Measurements from ENCODE around the gene LRIT3.

Gene LRIT3

DNA sequence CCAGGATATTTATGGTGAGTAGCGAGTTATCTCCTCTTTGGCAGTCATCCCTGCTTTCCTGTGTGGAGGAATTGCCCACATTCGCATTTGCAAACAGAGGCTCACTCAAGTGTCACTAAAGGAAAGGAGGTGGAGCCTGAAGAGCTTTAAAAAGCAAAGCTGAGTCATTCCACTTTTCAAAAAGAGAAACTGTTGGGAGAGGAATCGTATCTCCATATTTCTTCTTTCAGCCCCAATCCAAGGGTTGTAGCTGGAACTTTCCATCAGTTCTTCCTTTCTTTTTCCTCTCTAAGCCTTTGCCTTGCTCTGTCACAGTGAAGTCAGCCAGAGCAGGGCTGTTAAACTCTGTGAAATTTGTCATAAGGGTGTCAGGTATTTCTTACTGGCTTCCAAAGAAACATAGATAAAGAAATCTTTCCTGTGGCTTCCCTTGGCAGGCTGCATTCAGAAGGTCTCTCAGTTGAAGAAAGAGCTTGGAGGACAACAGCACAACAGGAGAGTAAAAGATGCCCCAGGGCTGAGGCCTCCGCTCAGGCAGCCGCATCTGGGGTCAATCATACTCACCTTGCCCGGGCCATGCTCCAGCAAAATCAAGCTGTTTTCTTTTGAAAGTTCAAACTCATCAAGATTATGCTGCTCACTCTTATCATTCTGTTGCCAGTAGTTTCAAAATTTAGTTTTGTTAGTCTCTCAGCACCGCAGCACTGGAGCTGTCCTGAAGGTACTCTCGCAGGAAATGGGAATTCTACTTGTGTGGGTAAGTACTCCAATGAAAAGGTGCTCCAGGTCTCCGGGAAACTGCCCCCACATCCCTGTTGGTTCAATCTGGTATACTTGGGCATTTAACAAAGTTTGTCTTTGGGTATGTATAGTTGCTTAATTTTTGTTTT, 65.0 kb downstream of the LRIT3 start, which contains the start of gene EGF:
Gene EGF (plus strand): TSS at position 178 of the 890 bp plus-strand sequence. CDS start 453 bp downstream, at position 631.
- no peak for DNase-seq

DNA sequence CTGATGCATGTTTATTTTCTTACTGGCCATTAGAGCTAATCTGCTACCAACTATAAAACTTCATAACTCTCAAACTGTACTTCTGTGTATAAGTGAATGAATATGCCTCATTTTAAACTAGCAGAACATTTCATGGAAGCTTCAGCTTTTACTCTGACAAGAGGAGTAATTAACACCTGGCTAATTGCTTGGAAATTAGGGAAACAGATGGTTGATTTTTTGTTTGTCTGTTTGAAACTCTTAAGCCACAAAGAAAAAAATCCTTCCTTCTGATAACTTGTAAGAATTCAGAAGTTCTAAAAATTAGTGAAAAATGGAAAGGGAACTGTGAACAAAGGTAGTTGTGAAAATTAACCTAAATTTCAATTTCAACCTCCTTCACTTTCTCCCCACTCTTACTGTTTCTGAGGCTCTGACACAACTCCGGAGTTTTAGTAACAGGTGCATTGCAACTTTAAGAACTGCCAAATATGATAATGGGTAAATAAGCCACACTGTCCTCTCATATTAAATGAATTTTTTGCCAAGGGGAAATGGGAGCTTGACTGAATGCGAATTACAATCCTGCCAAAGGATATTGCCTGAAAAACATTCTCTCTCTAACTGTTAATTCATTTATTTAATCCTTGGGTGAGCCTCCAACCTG, 65.8 kb downstream of the LRIT3 start:
- DNase-seq = no peak

DNA sequence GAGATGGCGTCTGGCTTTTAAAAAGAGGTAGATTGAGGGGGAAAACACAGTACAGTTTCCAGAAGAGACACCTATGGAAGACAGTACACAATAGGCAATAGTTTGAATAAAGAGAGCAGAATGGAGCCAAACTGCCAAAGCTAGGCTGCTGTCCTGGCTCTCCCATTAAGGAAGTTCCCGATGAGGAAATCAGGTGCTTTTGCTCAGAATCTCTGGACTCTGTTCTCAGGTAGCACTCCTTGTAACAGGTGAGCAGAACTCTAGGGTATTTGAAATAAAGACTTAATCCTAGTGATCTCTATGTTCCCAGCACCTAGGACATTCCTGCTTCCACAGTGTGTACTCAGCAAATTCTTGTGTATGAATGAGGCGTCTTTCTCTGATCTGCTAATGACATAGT, 66.4 kb downstream of the LRIT3 start:
- DNase-seq = no peak

DNA sequence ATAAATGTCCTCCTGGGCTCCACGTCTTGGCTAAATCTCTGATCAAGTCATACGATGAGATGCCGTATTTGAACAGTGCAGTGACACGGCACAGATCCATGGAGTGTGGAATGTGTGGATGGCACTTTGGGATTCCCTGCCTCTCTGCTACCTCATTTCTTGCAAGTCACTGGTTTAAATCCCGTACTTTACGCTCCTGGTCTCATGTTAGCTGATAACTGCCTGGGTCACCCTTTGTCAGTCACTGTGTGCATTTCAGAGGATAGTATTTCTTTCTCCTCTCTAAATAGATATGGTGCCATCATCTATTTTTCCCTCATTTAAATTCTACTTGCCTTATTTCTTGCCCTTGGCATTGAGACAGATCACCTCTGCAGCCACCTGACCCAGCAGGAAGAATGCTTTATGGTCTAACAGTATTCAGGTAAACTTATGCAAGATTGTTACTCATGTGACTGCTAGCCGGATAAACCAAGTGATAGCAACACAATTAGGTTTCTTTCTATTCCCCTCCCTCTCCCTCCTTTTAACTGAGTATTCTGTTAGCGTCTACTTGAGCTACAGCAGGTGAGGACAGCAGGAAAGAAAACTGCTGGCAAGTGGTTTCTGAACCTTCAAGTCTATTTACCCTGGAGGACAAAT, 67.6 kb downstream of the LRIT3 start:
- no peak for DNase-seq

- DNase-seq = no peak
Measured at GRCh38 chr4:109916027-109916409, 68.1 kb downstream of the LRIT3 start.

GRCh38 chr4:109921384-109921808, 73.5 kb downstream of the LRIT3 start:
- DNase-seq = no peak

Measured in activated CD4-positive, alpha-beta T cell treated with anti-CD3 and anti-CD28 coated beads for 4 hours (primary cell).